ENCODE measurements around the gene CYLD. TPM values are rescaled to one million over a fixed set of nuclear protein-coding genes. Genes with fewer than 3 reads are reported as not detected.

Gene CYLD
- polyA plus RNA-seq, 1 donor from 2014 or later = 27.6 TPM

- Histone ChIP-seq H3K9ac (ENCODE audit: low read length) (no peak overlapping the region), H3K27me3 (ENCODE audit: insufficient read depth, low read depth, low read length) (peaks cover 7% of the 10 kb centered on the region), H3K79me2 (replicated peaks; ENCODE audit: insufficient read depth, low read length) (no peaks in the 10 kb centered on the region), H3K36me3 (ENCODE audit: insufficient read depth, low read length) (no peaks in the 10 kb centered on the region), H3K9me3 (ENCODE audit: low read length) (no peaks in the 10 kb centered on the region), H4K20me1 (ENCODE audit: insufficient read depth) (no peaks in the 10 kb centered on the region), H3F3A (ENCODE audit: insufficient read depth, low read length, poor library complexity, severe bottlenecking) (no peaks in the 10 kb centered on the region), H3K9me2 (ENCODE audit: insufficient read depth, low read length) (no peaks in the 10 kb centered on the region), H3K4me2 (ENCODE audit: low read length) (no peak overlapping the region), H2AFZ (ENCODE audit: low read depth, low read length) (no peak overlapping the region), H3K27ac (ENCODE audit: low read length) (no peak overlapping the region), H3K4me3 (ENCODE audit: low read length) (no peak overlapping the region)
- TF ChIP-seq CTCF (IDR thresholded peaks at IDR 0.05; ENCODE audit: poor library complexity, severe bottlenecking) (no peak), EZH2 (IDR thresholded peaks at IDR 0.05; ENCODE audit: borderline replicate concordance, insufficient read depth, low read length, poor library complexity, severe bottlenecking) (no peak), POLR2AphosphoS5 (IDR thresholded peaks at IDR 0.05) (no peak), TAF1 (IDR thresholded peaks at IDR 0.05; ENCODE audit: low read depth) (no peak), MXI1 (conservative IDR thresholded peaks at IDR 0.05; ENCODE audit: poor library complexity, severe bottlenecking) (no peak), REST (IDR thresholded peaks at IDR 0.05; ENCODE audit: borderline replicate concordance) (no peak), SMC3 (conservative IDR thresholded peaks at IDR 0.05; ENCODE audit: poor library complexity) (no peak), EP300 (conservative IDR thresholded peaks at IDR 0.05; ENCODE audit: poor library complexity, severe bottlenecking) (no peak), RAD21 (conservative IDR thresholded peaks at IDR 0.05) (no peak)
Observed at GRCh38 chr16:50831751-50832150, 89.9 kb downstream of the CYLD start.

GRCh38 chr16:50833929-50834328, 92.0 kb downstream of the CYLD start:
- Histone ChIP-seq H3K27ac (ENCODE audit: low read length) (no peak overlapping the region), H3K36me3 (ENCODE audit: insufficient read depth, low read length) (no peaks in the 10 kb centered on the region), H3K9me2 (ENCODE audit: insufficient read depth, low read length) (no peaks in the 10 kb centered on the region), H2AFZ (ENCODE audit: low read depth, low read length) (no peak overlapping the region), H3K79me2 (replicated peaks; ENCODE audit: insufficient read depth, low read length) (no peaks in the 10 kb centered on the region), H3K27me3 (ENCODE audit: insufficient read depth, low read depth, low read length) (peaks cover 7% of the 10 kb centered on the region), H3F3A (ENCODE audit: insufficient read depth, low read length, poor library complexity, severe bottlenecking) (no peaks in the 10 kb centered on the region), H3K4me2 (ENCODE audit: low read length) (no peak overlapping the region), H3K4me3 (ENCODE audit: low read length) (no peak overlapping the region), H4K20me1 (ENCODE audit: insufficient read depth) (no peaks in the 10 kb centered on the region), H3K9me3 (ENCODE audit: low read length) (no peaks in the 10 kb centered on the region), H3K9ac (ENCODE audit: low read length) (no peak overlapping the region)
- TF ChIP-seq MXI1 (conservative IDR thresholded peaks at IDR 0.05; ENCODE audit: poor library complexity, severe bottlenecking) (no peak), REST (IDR thresholded peaks at IDR 0.05; ENCODE audit: borderline replicate concordance) (no peak), RAD21 (conservative IDR thresholded peaks at IDR 0.05) (no peak), TAF1 (IDR thresholded peaks at IDR 0.05; ENCODE audit: low read depth) (no peak), EP300 (conservative IDR thresholded peaks at IDR 0.05; ENCODE audit: poor library complexity, severe bottlenecking) (no peak), SMC3 (conservative IDR thresholded peaks at IDR 0.05; ENCODE audit: poor library complexity) (no peak), EZH2 (IDR thresholded peaks at IDR 0.05; ENCODE audit: borderline replicate concordance, insufficient read depth, low read length, poor library complexity, severe bottlenecking) (no peak), CTCF (IDR thresholded peaks at IDR 0.05; ENCODE audit: poor library complexity, severe bottlenecking) (no peak), POLR2AphosphoS5 (IDR thresholded peaks at IDR 0.05) (no peak)

All from neural cell (in vitro differentiated cells).